Activated B cell treated with CpG ODN at 0.5 μM for 24 hours (primary cell): ENCODE data around the gene TARDBP. TPM values are rescaled to one million over a fixed set of nuclear protein-coding genes. Genes with fewer than 3 reads are reported as not detected.
"Not testable (repeated sequence)": the region's sequence is repeated elsewhere in the genome, so short reads cannot be mapped to it uniquely, and the experiment has no call there.

Experiments used
- ATAC-seq: fragments of 200-7000 bp; cut with Tn5 transposase; one replicate; pipeline ENCODE4 v1.10.0; 2021; ENCODE audit warnings: low read depth, mild to moderate bottlenecking, moderate library complexity
- CTCF ChIA-PET: fragments of 350-600 bp; sonication (Branson Sonifier 250); formaldehyde crosslinking; loops from one replicate; lab custom pipeline; 2021; ENCODE audit warnings: antibody characterized with exemption; lab: Charles Lee
- POLR2A ChIA-PET: fragments of 350-600 bp; sonication (Branson Sonifier 250); formaldehyde crosslinking; loops from one replicate; lab custom pipeline; 2021; ENCODE audit warnings: antibody characterized with exemption; lab: Charles Lee
- DNase-seq: peaks from one replicate; pipeline ENCODE4 v3.0.0; 2022
- H3K27ac Mint-ChIP-seq: one replicate; pipeline ENCODE4 v1.8.0; 2020; ENCODE audit warnings: mixed read lengths
- H3K27me3 Mint-ChIP-seq: one replicate; pipeline ENCODE4 v1.8.0; 2021; ENCODE audit warnings: mixed read lengths
- H3K36me3 Mint-ChIP-seq: one replicate; pipeline ENCODE4 v1.8.0; 2021; ENCODE audit warnings: low read depth, mixed read lengths
- H3K4me1 Mint-ChIP-seq: one replicate; pipeline ENCODE4 v1.8.0; 2021; ENCODE audit warnings: mixed read lengths
- H3K4me3 Mint-ChIP-seq: one replicate; pipeline ENCODE4 v1.8.0; 2020; ENCODE audit warnings: mild to moderate bottlenecking, mixed read lengths
- H3K9me3 Mint-ChIP-seq: one replicate; pipeline ENCODE4 v1.8.0; 2020; ENCODE audit warnings: mixed read lengths
- CTCF ChIP-seq: fragments of 200-600 bp; IDR thresholded peaks from one replicate; pipeline ENCODE4 v1.8.0; 2022; ENCODE audit warnings: antibody characterized with exemption, mild to moderate bottlenecking
- intact Hi-C: fragments of 100-400 bp; cut with micrococcal nuclease; formaldehyde crosslinking; loops from one replicate; pipeline ENCODE4 v1.15.1; 2024
- total RNA-seq: library from RNA; stranded (reverse); gene quantifications from 2 replicates; pipeline ENCODE4 v1.2.3, GENCODE V29; 2022

The TARDBP gene
- total RNA-seq, 1 donor from 2014 or later, result 193 TPM

DNA sequence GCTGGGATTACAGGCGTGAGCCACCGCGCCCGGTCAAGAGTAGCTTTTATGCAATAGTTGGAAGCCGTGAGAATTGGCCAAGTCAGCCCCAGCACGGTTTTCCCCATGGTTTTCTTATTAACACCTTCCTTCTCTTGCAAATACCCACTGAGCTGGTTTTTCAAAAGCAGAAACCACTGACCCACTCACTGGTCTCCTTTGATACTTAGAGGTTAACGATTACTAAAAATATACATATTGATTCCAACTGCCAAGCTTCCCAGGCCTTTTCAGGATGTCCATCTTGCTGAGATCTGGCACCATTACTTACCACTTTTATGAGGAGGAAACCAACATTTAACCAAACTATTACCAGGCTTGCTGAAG, 25.9 kb upstream of the TARDBP start:
- H3K36me3 Mint-ChIP-seq, result no peaks in the 10 kb centered on the region
- H3K9me3 Mint-ChIP-seq, result no peaks in the 10 kb centered on the region
- CTCF ChIA-PET, result no interaction called here
- H3K4me1 Mint-ChIP-seq, result peaks cover 15% of the 10 kb centered on the region
- no peak for TF ChIP-seq CTCF
- no peak for DNase-seq
- H3K27me3 Mint-ChIP-seq, result peaks cover 3% of the 10 kb centered on the region
- no peak for ATAC-seq
- no peak overlapping the region for H3K4me3 Mint-ChIP-seq
- intact Hi-C loops, result no loop called here
- POLR2A ChIA-PET, result interaction anchor here (0.6 kb wide), 1 partner anchor 106 kb away, joined by 6 read pairs; no protein-coding TSS in a partner anchor
- no peak overlapping the region for H3K27ac Mint-ChIP-seq

GRCh38 chr1:10987840-10988417, 24.5 kb upstream of the TARDBP start:
- intact Hi-C loops, result no loop called here
- TF ChIP-seq CTCF, result no peak
- Mint-ChIP-seq H3K4me1 (peaks cover 17% of the 10 kb centered on the region), H3K4me3 (no peak overlapping the region), H3K9me3 (no peaks in the 10 kb centered on the region), H3K27ac (no peak overlapping the region), H3K27me3 (no peaks in the 10 kb centered on the region), H3K36me3 (no peaks in the 10 kb centered on the region)
- CTCF ChIA-PET, result no interaction called here
- DNase-seq (no peak), ATAC-seq (no peak)
- POLR2A ChIA-PET, result no interaction called here

- ChIA-PET CTCF (no interaction called here), POLR2A (no interaction called here)
- Mint-ChIP-seq H3K27me3 (no peaks in the 10 kb centered on the region), H3K4me3 (no peak overlapping the region), H3K9me3 (no peaks in the 10 kb centered on the region), H3K4me1 (peaks cover 17% of the 10 kb centered on the region), H3K27ac (no peak overlapping the region), H3K36me3 (no peaks in the 10 kb centered on the region)
- no peak for TF ChIP-seq CTCF
- ATAC-seq (no peak), DNase-seq (no peak)
- intact Hi-C loops, result no loop called here
These were observed 23.4 kb upstream of the TARDBP start for GRCh38 chr1:10989095-10989494.

DNA sequence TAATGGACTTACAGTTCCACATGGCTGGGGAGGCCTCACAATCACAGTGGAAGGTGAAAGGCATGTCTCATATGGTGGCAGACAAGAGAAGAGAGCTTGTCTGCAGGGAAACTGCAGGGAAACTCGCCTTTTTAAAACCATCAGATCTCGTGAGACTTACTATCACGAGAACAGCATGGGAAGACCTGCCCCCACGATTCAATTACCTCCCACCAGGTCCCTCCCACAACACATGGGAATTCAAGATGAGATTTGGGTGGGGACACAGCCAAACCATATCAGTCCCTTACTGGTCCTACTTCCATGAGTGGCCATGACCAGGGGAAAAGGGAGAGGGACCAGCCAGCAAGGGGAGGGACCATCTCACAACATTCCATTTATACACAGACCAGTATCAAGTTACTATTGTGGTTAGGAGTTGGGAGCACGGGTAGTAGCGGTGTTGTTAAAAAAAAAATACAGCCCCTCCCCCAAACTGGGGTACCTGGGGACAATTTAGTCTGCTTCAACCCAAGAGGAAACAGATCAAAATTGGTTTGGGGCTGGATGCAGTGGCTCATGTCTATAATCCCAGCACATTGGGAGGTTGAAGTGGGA, 22.4 kb upstream of the TARDBP start:
- POLR2A ChIA-PET, H3K36me3 Mint-ChIP-seq, H3K9me3 Mint-ChIP-seq, H3K27ac Mint-ChIP-seq, H3K4me3 Mint-ChIP-seq, intact Hi-C loops, ATAC-seq, H3K27me3 Mint-ChIP-seq, CTCF ChIA-PET, DNase-seq: not testable (repeated sequence)
- H3K4me1 Mint-ChIP-seq, result peaks cover 17% of the 10 kb centered on the region

DNA sequence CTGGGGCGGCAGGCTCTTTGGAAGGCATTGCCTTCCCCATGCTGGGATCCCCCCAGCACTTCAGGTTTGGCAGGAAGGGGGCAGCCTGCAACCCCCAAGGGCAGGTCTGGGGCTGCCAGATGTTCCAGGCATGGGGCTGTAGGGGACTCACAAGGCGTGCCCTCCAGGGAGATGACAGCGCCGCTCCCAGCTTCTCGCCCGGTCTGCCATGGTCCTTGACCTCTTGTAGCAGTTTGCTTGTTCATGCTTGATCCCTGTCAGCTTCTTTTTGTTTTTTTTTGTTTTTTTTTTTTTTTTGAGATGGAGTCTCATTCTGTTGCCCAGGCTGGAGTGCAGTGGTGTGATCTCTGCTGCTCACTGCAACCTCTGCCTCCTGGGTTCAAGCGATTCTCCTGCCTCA, 21.6 kb upstream of the TARDBP start:
- Mint-ChIP-seq H3K9me3 (no peaks in the 10 kb centered on the region), H3K27me3 (no peaks in the 10 kb centered on the region), H3K27ac (no peak overlapping the region), H3K4me1 (peaks cover 9% of the 10 kb centered on the region), H3K4me3 (no peak overlapping the region), H3K36me3 (no peaks in the 10 kb centered on the region)
- no peak for TF ChIP-seq CTCF
- ChIA-PET CTCF (no interaction called here), POLR2A (no interaction called here)
- DNase-seq, result no peak
- intact Hi-C loops, result no loop called here
- no peak for ATAC-seq

DNA sequence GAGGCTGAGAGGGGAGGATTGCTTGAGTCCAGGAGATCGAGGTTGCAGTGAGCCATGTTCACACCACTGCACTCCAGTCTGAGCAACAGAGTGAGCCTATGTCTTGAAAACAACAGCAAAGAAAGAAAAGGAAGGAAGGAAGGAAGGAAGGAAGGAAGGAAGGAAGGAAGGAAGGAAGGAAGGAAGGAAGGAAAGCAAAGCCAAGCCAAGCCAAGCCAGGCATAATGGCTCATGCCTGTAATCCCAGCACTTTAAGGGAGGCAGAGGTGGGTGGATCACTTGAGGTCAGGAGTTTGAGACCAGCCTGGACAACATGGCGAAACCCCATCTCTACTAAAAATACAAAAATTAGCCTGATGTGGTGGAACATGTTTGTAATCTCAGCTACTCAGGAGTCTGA, 20.4 kb upstream of the TARDBP start:
- H3K27ac Mint-ChIP-seq, H3K9me3 Mint-ChIP-seq, H3K27me3 Mint-ChIP-seq, H3K4me1 Mint-ChIP-seq, CTCF ChIA-PET, intact Hi-C loops, ATAC-seq, H3K4me3 Mint-ChIP-seq, POLR2A ChIA-PET, H3K36me3 Mint-ChIP-seq, DNase-seq: not testable (repeated sequence)
